ENCODE data around the gene UBE4B. TPM values are rescaled to one million over a fixed set of nuclear protein-coding genes. Genes with fewer than 3 reads are reported as not detected.

UBE4B gene
- total RNA-seq, 1 experiment from 2014 or later = 28.1 TPM

GRCh38 chr1:10082785-10083479 is 50.2 kb downstream of the UBE4B start:
- intact Hi-C loops (cut with micrococcal nuclease; ENCODE audit: unreplicated experiment) = no loop called here
- H3K27me3 Mint-ChIP-seq (ENCODE audit: unreplicated experiment) = no peaks in the 10 kb centered on the region
- no peak overlapping the region for H3K27ac Mint-ChIP-seq (ENCODE audit: unreplicated experiment)
- DNase-seq = no peak
- no peak for TF ChIP-seq CTCF (IDR thresholded peaks at IDR 0.05; ENCODE audit: unreplicated experiment)
- H3K9me3 Mint-ChIP-seq (ENCODE audit: low read depth, unreplicated experiment) = peaks cover 2% of the 10 kb centered on the region
- H3K4me3 Mint-ChIP-seq (ENCODE audit: low read depth, unreplicated experiment) = no peak overlapping the region
- H3K36me3 Mint-ChIP-seq (ENCODE audit: insufficient read depth, unreplicated experiment) = no peaks in the 10 kb centered on the region
- no peaks in the 10 kb centered on the region for H3K4me1 Mint-ChIP-seq (ENCODE audit: low read depth, unreplicated experiment)
- no TSS peak for BruUV-seq (replicated peaks)
- CTCF ChIA-PET = no interaction called here

- CTCF ChIA-PET = no interaction called here
Observed at GRCh38 chr1:10084045-10084444, 51.3 kb downstream of the UBE4B start.

GRCh38 chr1:10085076-10085475 is 52.3 kb downstream of the UBE4B start:
- H3K4me3 Mint-ChIP-seq (ENCODE audit: low read depth, unreplicated experiment) = no peak overlapping the region
- intact Hi-C loops (cut with micrococcal nuclease; ENCODE audit: unreplicated experiment) = no loop called here
- H3K36me3 Mint-ChIP-seq (ENCODE audit: insufficient read depth, unreplicated experiment) = no peaks in the 10 kb centered on the region
- H3K27me3 Mint-ChIP-seq (ENCODE audit: unreplicated experiment) = no peaks in the 10 kb centered on the region
- CTCF ChIA-PET = no interaction called here
- DNase-seq = no peak
- no peak overlapping the region for H3K27ac Mint-ChIP-seq (ENCODE audit: unreplicated experiment)
- TF ChIP-seq CTCF (IDR thresholded peaks at IDR 0.05; ENCODE audit: unreplicated experiment) = no peak
- no peaks in the 10 kb centered on the region for H3K4me1 Mint-ChIP-seq (ENCODE audit: low read depth, unreplicated experiment)
- BruUV-seq (replicated peaks) = no TSS peak
- peaks cover 2% of the 10 kb centered on the region for H3K9me3 Mint-ChIP-seq (ENCODE audit: low read depth, unreplicated experiment)

More at GRCh38 chr1:10084045-10084444, 51.3 kb downstream of the UBE4B start:
- DNase-seq = no peak
- intact Hi-C loops (cut with micrococcal nuclease; ENCODE audit: unreplicated experiment) = no loop called here
- H3K27ac Mint-ChIP-seq (ENCODE audit: unreplicated experiment) = no peak overlapping the region
- H3K36me3 Mint-ChIP-seq (ENCODE audit: insufficient read depth, unreplicated experiment) = no peaks in the 10 kb centered on the region
- H3K27me3 Mint-ChIP-seq (ENCODE audit: unreplicated experiment) = no peaks in the 10 kb centered on the region
- H3K4me1 Mint-ChIP-seq (ENCODE audit: low read depth, unreplicated experiment) = no peaks in the 10 kb centered on the region
- no peak for TF ChIP-seq CTCF (IDR thresholded peaks at IDR 0.05; ENCODE audit: unreplicated experiment)
- H3K9me3 Mint-ChIP-seq (ENCODE audit: low read depth, unreplicated experiment) = peaks cover 2% of the 10 kb centered on the region
- no TSS peak for BruUV-seq (replicated peaks)
- H3K4me3 Mint-ChIP-seq (ENCODE audit: low read depth, unreplicated experiment) = no peak overlapping the region

GRCh38 chr1:10087210-10087609 is 54.5 kb downstream of the UBE4B start:
- no TSS peak for BruUV-seq (replicated peaks)

More at GRCh38 chr1:10087210-10087609, 54.5 kb downstream of the UBE4B start:
- H3K36me3 Mint-ChIP-seq (ENCODE audit: insufficient read depth, unreplicated experiment) = no peaks in the 10 kb centered on the region
- intact Hi-C loops (cut with micrococcal nuclease; ENCODE audit: unreplicated experiment) = no loop called here
- H3K4me3 Mint-ChIP-seq (ENCODE audit: low read depth, unreplicated experiment) = no peak overlapping the region
- CTCF ChIA-PET = no interaction called here
- DNase-seq = no peak
- no peak for TF ChIP-seq CTCF (IDR thresholded peaks at IDR 0.05; ENCODE audit: unreplicated experiment)
- H3K9me3 Mint-ChIP-seq (ENCODE audit: low read depth, unreplicated experiment) = no peaks in the 10 kb centered on the region
- no peaks in the 10 kb centered on the region for H3K4me1 Mint-ChIP-seq (ENCODE audit: low read depth, unreplicated experiment)
- H3K27ac Mint-ChIP-seq (ENCODE audit: unreplicated experiment) = no peak overlapping the region
- H3K27me3 Mint-ChIP-seq (ENCODE audit: unreplicated experiment) = no peaks in the 10 kb centered on the region

Data from Calu3 (cell line).